C4-2B (cell line): ENCODE results near the gene SNCAIP.

Source experiments
- ZFX ChIP-seq: fragments of 450-650 bp; IDR thresholded peaks from 2 replicates; pipeline ENCODE4 v1.6.1; 2017
- TF ChIP-seq, protein P1 (sequence below): fragments of 450-650 bp; conservative IDR thresholded peaks from 2 replicates; pipeline ENCODE4 v1.5.1; 2017; ENCODE audit warnings: mild to moderate bottlenecking

DNA sequence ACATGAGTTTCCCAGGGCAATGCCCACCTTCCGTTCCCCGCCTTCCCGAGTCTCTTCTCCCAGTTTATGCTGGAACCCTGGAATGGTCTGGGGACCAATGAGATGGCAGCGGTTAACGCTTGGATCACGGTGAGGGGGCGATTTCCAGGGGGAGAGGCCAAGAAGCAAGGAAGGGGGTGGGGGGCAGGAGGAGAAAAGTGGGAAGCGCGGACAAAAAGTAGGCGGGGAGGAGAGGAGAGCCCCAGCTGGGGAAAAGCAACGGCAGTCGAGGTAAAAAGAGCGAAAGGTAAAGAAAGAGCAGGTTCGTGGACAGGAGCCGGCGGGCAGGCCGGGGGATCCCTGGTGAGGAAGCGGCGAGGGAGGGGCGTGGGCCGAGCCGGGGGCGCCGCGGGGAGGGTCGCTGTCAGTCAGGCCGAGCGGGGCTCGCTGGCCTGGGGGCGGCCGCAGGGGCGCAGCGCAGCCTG lies 508 bp upstream of the SNCAIP start:
- TF ChIP-seq, protein P1, sequence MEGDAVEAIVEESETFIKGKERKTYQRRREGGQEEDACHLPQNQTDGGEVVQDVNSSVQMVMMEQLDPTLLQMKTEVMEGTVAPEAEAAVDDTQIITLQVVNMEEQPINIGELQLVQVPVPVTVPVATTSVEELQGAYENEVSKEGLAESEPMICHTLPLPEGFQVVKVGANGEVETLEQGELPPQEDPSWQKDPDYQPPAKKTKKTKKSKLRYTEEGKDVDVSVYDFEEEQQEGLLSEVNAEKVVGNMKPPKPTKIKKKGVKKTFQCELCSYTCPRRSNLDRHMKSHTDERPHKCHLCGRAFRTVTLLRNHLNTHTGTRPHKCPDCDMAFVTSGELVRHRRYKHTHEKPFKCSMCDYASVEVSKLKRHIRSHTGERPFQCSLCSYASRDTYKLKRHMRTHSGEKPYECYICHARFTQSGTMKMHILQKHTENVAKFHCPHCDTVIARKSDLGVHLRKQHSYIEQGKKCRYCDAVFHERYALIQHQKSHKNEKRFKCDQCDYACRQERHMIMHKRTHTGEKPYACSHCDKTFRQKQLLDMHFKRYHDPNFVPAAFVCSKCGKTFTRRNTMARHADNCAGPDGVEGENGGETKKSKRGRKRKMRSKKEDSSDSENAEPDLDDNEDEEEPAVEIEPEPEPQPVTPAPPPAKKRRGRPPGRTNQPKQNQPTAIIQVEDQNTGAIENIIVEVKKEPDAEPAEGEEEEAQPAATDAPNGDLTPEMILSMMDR: no peak
- TF ChIP-seq ZFX: no peak
